ENCODE data around the gene SCAMP4. TPM values are rescaled to one million over a fixed set of nuclear protein-coding genes. Genes with fewer than 3 reads are reported as not detected.
A peak's percentile ranks its signal among the peaks of the same experiment; 100 is the strongest.

SCAMP4 gene
- total and polyA plus RNA-seq, 2 donors from 2014 or later, result 49.5 to 90.1 TPM

- peak overlapping the region in 1 of 3 donors; percentile 46 for H3K9ac ChIP-seq (ENCODE audit: low read length in 3 of 3)
- TF ChIP-seq CTCF (IDR thresholded peaks at IDR 0.05; ENCODE audit: borderline replicate concordance, extremely low read depth, insufficient read depth), result no peak
- peak overlapping the region; percentile 13 to 59 for H3K27ac ChIP-seq (ENCODE audit: low read depth in 2 of 2, low read length in 2 of 2)
- no peak for DNase-seq
- peaks cover 0 to 29% (median 7%) of the 10 kb centered on the region in 3 donors for H3K4me1 ChIP-seq (ENCODE audit: control insufficient read depth in 2 of 3, insufficient read depth in 2 of 3, low read depth in 1 of 3, low read length in 3 of 3)
- H3K36me3 ChIP-seq (ENCODE audit: control insufficient read depth in 2 of 3, insufficient read depth in 3 of 3, low read length in 3 of 3), result no peaks in the 10 kb centered on the region
- peak overlapping the region in 2 of 3 donors; percentile 29 to 85 for H3K4me3 ChIP-seq (ENCODE audit: low read length in 3 of 3)
- H3K27me3 ChIP-seq (ENCODE audit: control insufficient read depth, insufficient read depth, low read length), result no peaks in the 10 kb centered on the region
- H3K9me3 ChIP-seq (ENCODE audit: control insufficient read depth in 2 of 3, insufficient read depth in 1 of 3, low read length in 3 of 3), result no peaks in the 10 kb centered on the region
- intact Hi-C loops (cut with DNase I), result no loop called here
- no peak for FAIRE-seq
Observed at GRCh38 chr19:1882786-1883692, 22.2 kb upstream of the SCAMP4 start.

- DNase-seq (no peak), FAIRE-seq (no peak)
- Histone ChIP-seq H3K9ac (ENCODE audit: low read length in 3 of 3) (peak overlapping the region in 2 of 3 donors; percentile 66 to 90), H3K4me3 (ENCODE audit: low read length in 3 of 3) (peak overlapping the region; percentile 66 to 85 (median 68)), H3K9me3 (ENCODE audit: control insufficient read depth in 2 of 3, insufficient read depth in 1 of 3, low read length in 3 of 3) (no peaks in the 10 kb centered on the region), H3K36me3 (ENCODE audit: control insufficient read depth in 2 of 3, insufficient read depth in 3 of 3, low read length in 3 of 3) (no peaks in the 10 kb centered on the region), H3K27ac (ENCODE audit: low read depth in 2 of 2, low read length in 2 of 2) (no peak overlapping the region), H3K27me3 (ENCODE audit: control insufficient read depth, insufficient read depth, low read length) (no peaks in the 10 kb centered on the region), H3K4me1 (ENCODE audit: control insufficient read depth in 2 of 3, insufficient read depth in 2 of 3, low read depth in 1 of 3, low read length in 3 of 3) (peaks cover 0 to 29% (median 7%) of the 10 kb centered on the region in 3 donors)
- intact Hi-C loops (cut with DNase I), result no loop called here
- TF ChIP-seq CTCF (IDR thresholded peaks at IDR 0.05; ENCODE audit: borderline replicate concordance, extremely low read depth, insufficient read depth), result no peak
Observed at GRCh38 chr19:1883784-1884183, 21.4 kb upstream of the SCAMP4 start.

- FAIRE-seq, result no peak
- H3K27ac ChIP-seq (ENCODE audit: low read depth in 2 of 2, low read length in 2 of 2), result peak overlapping the region in 1 of 2 donors; percentile 22
Observed at GRCh38 chr19:1884291-1884718, 20.9 kb upstream of the SCAMP4 start.

More at GRCh38 chr19:1884291-1884718, 20.9 kb upstream of the SCAMP4 start:
- no peaks in the 10 kb centered on the region for H3K27me3 ChIP-seq (ENCODE audit: control insufficient read depth, insufficient read depth, low read length)
- H3K4me3 ChIP-seq (ENCODE audit: low read length in 3 of 3), result peak overlapping the region; percentile 66 to 85 (median 68)
- no peak for TF ChIP-seq CTCF (IDR thresholded peaks at IDR 0.05; ENCODE audit: borderline replicate concordance, extremely low read depth, insufficient read depth)
- no peaks in the 10 kb centered on the region for H3K36me3 ChIP-seq (ENCODE audit: control insufficient read depth in 2 of 3, insufficient read depth in 3 of 3, low read length in 3 of 3)
- intact Hi-C loops (cut with DNase I), result no loop called here
- no peak for DNase-seq
- peaks cover 0 to 29% (median 7%) of the 10 kb centered on the region in 3 donors for H3K4me1 ChIP-seq (ENCODE audit: control insufficient read depth in 2 of 3, insufficient read depth in 2 of 3, low read depth in 1 of 3, low read length in 3 of 3)
- H3K9ac ChIP-seq (ENCODE audit: low read length in 3 of 3), result peak overlapping the region; percentile 3 to 90 (median 65)
- H3K9me3 ChIP-seq (ENCODE audit: control insufficient read depth in 2 of 3, insufficient read depth in 1 of 3, low read length in 3 of 3), result no peaks in the 10 kb centered on the region

All from kidney (tissue), 14 donors.